GM23338 (cell line): Measurements from ENCODE around the gene MAN1C1.

Experiments used
- CREB1 ChIP-seq: fragments of 250-450 bp; sonication (Bioruptor Pico); IDR thresholded peaks from 2 replicates; pipeline ENCODE4 v1.5.0; 2020; ENCODE audit warnings: low read depth, mild to moderate bottlenecking, moderate library complexity
- TF ChIP-seq, protein P1 (sequence below), 2 experiments: fragments of 200-600 bp in 1 of 2; sonication (generic) in 1 of 2; conservative IDR thresholded peaks; 2 replicates each; pipeline versions ENCODE4 v1.5.1 to v1.6.1; 2016 to 2017; ENCODE audit warnings: antibody characterized with exemption in 2 of 2, low read depth in 2 of 2, mild to moderate bottlenecking in 2 of 2, moderate library complexity in 1 of 2
- TF ChIP-seq, protein P2 (sequence below): IDR thresholded peaks from one replicate; pipeline ENCODE4 v1.6.1; 2018; ENCODE audit warnings: antibody characterized with exemption; ENCODE audit not compliant: unreplicated experiment

DNA sequence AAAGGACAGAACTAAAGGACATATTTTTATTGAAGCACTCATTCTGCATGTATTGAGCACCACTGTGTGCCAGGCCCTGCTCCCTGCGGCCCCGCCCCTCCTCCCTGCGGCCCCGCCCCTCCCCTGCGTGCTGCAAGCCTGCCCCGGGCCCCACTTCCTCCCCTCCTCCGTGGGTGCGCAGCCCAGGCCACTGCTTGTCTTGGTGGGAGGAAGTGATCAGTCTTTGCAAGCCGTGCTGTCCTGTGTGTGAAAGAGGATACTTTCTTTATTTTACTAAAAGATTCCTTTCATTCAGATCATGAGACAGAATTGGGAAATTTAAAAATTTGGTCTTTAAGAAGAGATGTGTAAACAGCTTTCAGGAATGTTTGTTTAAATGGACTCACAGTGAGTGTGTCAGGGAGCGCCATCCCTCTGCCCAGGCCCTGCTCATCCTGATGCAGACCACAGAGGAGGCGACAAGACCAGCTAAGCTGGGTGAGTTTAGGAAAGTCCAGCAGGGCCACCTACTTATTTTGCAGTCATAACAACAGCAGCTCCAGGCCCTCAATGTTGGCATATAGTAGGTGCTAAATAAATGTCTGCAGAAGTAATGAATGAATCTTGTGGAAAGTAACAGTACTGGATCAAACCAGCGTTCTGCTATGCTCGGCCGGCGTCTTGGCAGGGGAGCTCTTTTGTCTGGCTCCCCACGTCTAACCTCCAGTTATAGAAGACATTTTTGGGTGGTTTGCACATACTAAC is 95.1 kb downstream of the MAN1C1 start:
- TF ChIP-seq, protein P1, sequence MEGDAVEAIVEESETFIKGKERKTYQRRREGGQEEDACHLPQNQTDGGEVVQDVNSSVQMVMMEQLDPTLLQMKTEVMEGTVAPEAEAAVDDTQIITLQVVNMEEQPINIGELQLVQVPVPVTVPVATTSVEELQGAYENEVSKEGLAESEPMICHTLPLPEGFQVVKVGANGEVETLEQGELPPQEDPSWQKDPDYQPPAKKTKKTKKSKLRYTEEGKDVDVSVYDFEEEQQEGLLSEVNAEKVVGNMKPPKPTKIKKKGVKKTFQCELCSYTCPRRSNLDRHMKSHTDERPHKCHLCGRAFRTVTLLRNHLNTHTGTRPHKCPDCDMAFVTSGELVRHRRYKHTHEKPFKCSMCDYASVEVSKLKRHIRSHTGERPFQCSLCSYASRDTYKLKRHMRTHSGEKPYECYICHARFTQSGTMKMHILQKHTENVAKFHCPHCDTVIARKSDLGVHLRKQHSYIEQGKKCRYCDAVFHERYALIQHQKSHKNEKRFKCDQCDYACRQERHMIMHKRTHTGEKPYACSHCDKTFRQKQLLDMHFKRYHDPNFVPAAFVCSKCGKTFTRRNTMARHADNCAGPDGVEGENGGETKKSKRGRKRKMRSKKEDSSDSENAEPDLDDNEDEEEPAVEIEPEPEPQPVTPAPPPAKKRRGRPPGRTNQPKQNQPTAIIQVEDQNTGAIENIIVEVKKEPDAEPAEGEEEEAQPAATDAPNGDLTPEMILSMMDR (conservative IDR thresholded peaks at IDR 0.05; ENCODE audit: low read depth in 2 of 2) = no peak
- TF ChIP-seq, protein P2, sequence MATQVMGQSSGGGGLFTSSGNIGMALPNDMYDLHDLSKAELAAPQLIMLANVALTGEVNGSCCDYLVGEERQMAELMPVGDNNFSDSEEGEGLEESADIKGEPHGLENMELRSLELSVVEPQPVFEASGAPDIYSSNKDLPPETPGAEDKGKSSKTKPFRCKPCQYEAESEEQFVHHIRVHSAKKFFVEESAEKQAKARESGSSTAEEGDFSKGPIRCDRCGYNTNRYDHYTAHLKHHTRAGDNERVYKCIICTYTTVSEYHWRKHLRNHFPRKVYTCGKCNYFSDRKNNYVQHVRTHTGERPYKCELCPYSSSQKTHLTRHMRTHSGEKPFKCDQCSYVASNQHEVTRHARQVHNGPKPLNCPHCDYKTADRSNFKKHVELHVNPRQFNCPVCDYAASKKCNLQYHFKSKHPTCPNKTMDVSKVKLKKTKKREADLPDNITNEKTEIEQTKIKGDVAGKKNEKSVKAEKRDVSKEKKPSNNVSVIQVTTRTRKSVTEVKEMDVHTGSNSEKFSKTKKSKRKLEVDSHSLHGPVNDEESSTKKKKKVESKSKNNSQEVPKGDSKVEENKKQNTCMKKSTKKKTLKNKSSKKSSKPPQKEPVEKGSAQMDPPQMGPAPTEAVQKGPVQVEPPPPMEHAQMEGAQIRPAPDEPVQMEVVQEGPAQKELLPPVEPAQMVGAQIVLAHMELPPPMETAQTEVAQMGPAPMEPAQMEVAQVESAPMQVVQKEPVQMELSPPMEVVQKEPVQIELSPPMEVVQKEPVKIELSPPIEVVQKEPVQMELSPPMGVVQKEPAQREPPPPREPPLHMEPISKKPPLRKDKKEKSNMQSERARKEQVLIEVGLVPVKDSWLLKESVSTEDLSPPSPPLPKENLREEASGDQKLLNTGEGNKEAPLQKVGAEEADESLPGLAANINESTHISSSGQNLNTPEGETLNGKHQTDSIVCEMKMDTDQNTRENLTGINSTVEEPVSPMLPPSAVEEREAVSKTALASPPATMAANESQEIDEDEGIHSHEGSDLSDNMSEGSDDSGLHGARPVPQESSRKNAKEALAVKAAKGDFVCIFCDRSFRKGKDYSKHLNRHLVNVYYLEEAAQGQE = no peak
- TF ChIP-seq CREB1 = no peak
